Measurements from ENCODE around the gene OR52K1. TPM values are rescaled to one million over a fixed set of nuclear protein-coding genes. Genes with fewer than 3 reads are reported as not detected.

OR52K1 gene
- total RNA-seq, 4 donors from 2014 or later = not detected

DNA sequence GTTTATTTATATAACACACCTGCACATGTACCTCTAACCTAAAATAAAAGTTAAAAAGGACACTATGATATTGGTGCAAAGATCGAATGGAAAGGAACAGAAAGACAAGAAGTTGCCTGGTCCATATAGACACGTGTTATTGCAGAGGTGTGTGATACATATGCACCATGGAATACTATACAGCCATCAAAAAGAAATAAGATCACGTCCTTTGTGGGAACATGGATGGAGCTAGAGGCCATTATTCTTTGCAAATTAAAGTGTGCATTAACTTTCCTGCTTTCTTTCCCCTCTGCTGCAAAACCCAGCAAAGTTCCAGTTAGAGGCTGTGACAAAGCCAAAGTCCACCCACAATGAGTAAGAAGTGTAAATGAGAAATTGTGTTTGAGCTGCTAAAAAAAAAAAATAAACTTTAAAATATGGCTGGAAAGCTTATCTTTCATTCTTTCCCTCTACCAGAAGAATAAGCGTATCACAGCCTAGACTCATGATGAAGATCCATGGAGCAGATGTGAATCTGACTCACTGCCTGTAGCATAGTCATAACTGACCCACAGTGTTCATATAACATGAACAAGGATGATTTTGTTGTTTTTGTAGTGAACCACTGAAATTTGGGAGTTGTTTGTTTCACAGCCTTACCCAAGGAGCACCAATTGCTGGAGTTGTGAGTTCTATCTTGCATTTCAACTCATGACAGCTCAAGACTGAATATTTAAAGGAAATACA, 9.6 kb downstream of the OR52K1 start:
- ATAC-seq = no peak
- no peaks in the 10 kb centered on the region for H3K36me3 ChIP-seq
- TF ChIP-seq, protein P1, sequence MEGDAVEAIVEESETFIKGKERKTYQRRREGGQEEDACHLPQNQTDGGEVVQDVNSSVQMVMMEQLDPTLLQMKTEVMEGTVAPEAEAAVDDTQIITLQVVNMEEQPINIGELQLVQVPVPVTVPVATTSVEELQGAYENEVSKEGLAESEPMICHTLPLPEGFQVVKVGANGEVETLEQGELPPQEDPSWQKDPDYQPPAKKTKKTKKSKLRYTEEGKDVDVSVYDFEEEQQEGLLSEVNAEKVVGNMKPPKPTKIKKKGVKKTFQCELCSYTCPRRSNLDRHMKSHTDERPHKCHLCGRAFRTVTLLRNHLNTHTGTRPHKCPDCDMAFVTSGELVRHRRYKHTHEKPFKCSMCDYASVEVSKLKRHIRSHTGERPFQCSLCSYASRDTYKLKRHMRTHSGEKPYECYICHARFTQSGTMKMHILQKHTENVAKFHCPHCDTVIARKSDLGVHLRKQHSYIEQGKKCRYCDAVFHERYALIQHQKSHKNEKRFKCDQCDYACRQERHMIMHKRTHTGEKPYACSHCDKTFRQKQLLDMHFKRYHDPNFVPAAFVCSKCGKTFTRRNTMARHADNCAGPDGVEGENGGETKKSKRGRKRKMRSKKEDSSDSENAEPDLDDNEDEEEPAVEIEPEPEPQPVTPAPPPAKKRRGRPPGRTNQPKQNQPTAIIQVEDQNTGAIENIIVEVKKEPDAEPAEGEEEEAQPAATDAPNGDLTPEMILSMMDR (IDR thresholded peaks at IDR 0.05) = no peak
- no peak for TF ChIP-seq EP300 (IDR thresholded peaks at IDR 0.05)
- no peak for TF ChIP-seq POLR2AphosphoS5 (IDR thresholded peaks at IDR 0.05)
- TF ChIP-seq POLR2A (IDR thresholded peaks at IDR 0.05) = no peak
- no peak overlapping the region for H3K27ac ChIP-seq
- no peaks in the 10 kb centered on the region for H3K9me3 ChIP-seq
- no peaks in the 10 kb centered on the region for H3K27me3 ChIP-seq
- peaks cover 0 to 17% (median 0%) of the 10 kb centered on the region in 3 donors for H3K4me1 ChIP-seq
- WGBS, 2 donors (ENCODE audit: low coverage in 1 of 2) = 74 to 85% methylated on average over 3 to 4 of the region's 4 CpGs
- no peak overlapping the region for H3K4me3 ChIP-seq

- H3K9me3 ChIP-seq = no peaks in the 10 kb centered on the region
- H3K36me3 ChIP-seq = no peaks in the 10 kb centered on the region
- no peak overlapping the region for H3K27ac ChIP-seq
- H3K4me3 ChIP-seq = no peak overlapping the region
- TF ChIP-seq POLR2A (IDR thresholded peaks at IDR 0.05) = no peak
- peaks cover 0 to 20% (median 0%) of the 10 kb centered on the region in 3 donors for H3K4me1 ChIP-seq
- no peaks in the 10 kb centered on the region for H3K27me3 ChIP-seq
- WGBS, 2 donors (ENCODE audit: low coverage in 1 of 2) = 28 to 50% methylated on average over 4 to 5 of the region's 5 CpGs
- ATAC-seq = no peak
Measured at GRCh38 chr11:4493480-4493818, 11.0 kb downstream of the OR52K1 start.

DNA sequence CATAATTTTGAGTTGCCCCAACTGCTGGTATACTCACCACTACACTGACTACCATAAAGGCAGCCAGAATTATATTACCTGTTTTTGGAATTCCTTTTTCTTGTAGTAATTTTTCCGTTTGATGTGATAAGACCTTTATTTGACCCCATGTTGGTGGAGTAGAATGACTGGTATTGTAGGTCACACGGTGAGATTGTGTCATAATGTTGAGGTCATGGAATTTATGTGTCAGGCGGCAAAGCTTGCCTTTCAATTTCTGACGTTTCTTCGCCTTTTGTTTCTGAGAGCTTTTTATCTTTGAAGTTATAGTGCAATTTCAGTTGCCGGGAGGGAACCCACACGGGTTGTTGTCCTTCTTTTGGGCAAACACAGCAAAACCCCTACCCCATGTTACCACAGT, 13.0 kb downstream of the OR52K1 start:
- H3K27ac ChIP-seq = no peak overlapping the region
- H3K36me3 ChIP-seq = no peaks in the 10 kb centered on the region
- TF ChIP-seq EP300 (IDR thresholded peaks at IDR 0.05) = no peak
- no peak for ATAC-seq
- no peaks in the 10 kb centered on the region for H3K9me3 ChIP-seq
- no peaks in the 10 kb centered on the region for H3K27me3 ChIP-seq
- 51 to 60% methylated on average over 2 to 7 of the region's 7 CpGs for WGBS, 2 donors (ENCODE audit: low coverage in 1 of 2)
- no peak overlapping the region for H3K4me3 ChIP-seq
- H3K4me1 ChIP-seq = peaks cover 0 to 20% (median 0%) of the 10 kb centered on the region in 3 donors

DNA sequence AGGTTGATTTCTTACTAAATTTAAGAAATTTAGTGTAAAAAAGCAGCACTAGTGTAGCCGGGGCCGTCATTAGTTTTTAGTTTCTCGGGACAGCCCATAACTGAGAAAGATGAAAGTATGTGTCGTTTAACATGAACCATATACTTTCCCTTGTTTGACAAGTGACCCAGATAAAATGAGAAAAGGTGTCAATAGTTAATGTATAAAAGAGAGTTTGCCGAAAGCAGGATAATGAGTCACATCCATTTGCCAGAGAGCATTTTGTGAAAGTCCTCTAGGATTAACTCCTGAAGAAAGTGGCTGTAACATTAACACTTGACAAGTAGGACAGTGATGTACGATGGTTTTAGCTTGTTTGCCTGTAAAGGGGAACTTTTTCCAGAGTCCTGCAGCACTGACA, 13.5 kb downstream of the OR52K1 start:
- ATAC-seq = no peak
- H3K27me3 ChIP-seq = no peaks in the 10 kb centered on the region
- no peak overlapping the region for H3K4me3 ChIP-seq
- peaks cover 0 to 20% (median 0%) of the 10 kb centered on the region in 3 donors for H3K4me1 ChIP-seq
- H3K36me3 ChIP-seq = no peaks in the 10 kb centered on the region
- TF ChIP-seq POLR2AphosphoS5 (IDR thresholded peaks at IDR 0.05) (no peak), POLR2A (IDR thresholded peaks at IDR 0.05) (no peak)
- TF ChIP-seq, protein P1 (IDR thresholded peaks at IDR 0.05) = no peak
- no peak overlapping the region for H3K27ac ChIP-seq
- H3K9me3 ChIP-seq = no peaks in the 10 kb centered on the region
- WGBS, 2 donors (ENCODE audit: low coverage in 1 of 2) = 36 to 68% methylated on average over 4 to 6 of the region's 6 CpGs

DNA sequence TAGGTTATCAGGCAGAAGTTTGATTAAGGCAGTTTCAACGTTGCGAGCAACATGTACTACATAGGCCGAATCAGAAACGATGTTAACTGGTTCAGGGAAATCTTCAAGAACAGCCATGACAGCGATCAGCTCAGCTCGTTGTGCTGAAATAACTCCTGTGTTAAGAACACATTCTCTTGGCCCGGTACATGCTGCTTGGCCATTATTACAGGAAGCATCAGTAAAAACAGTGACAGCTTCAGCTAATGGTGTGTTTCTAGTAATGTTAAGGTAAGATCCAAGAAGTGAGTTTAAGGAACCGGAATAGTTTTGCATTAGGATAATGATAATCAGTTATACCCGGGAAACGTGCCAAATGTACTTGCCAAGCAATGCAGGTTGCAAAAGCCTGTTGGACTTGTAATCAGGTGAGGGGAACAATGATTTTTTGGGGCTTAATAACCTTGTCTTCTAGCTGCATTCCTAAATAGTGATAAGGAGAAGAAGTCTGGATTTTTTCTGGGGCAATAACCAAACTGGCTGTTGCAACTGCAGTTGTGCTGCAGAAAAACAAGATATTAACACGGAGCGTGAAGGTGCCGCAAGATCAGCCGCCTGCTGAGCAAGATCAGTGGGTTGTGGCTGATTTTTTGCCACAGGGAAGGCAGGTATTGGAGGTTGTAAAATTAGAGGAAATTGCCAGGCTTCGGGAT, 14.3 kb downstream of the OR52K1 start:
- no peaks in the 10 kb centered on the region for H3K27me3 ChIP-seq
- peaks cover 0 to 20% (median 0%) of the 10 kb centered on the region in 3 donors for H3K4me1 ChIP-seq
- TF ChIP-seq POLR2A (IDR thresholded peaks at IDR 0.05) (no peak), POLR2AphosphoS5 (IDR thresholded peaks at IDR 0.05) (peak; percentile 86), EP300 (IDR thresholded peaks at IDR 0.05) (no peak)
- TF ChIP-seq, protein P1 (IDR thresholded peaks at IDR 0.05) = no peak
- H3K27ac ChIP-seq = no peak overlapping the region
- no peaks in the 10 kb centered on the region for H3K36me3 ChIP-seq
- no peaks in the 10 kb centered on the region for H3K9me3 ChIP-seq
- ATAC-seq = no peak
- H3K4me3 ChIP-seq = no peak overlapping the region
- WGBS, 2 donors (ENCODE audit: low coverage in 1 of 2) = 27 to 28% methylated on average over 13 to 15 of the region's 15 CpGs

DNA sequence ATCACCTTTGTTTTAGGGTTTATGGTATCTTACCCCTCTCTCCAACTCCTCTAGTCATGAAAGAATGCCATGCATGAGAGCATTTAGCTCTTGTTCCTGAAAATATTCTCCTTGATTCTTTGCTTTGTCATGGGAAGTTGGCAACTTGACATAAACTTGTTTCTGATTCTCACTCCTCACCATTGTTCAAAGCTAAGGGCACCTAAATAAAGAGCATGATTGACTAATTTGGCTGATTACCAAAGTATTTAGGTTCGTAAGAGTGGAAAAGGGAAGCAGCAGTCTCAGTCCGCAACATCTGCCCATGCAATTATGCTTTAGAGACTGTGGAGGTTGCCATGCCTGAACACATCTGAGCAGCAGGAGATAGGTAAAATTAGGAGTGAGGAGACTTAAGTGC, 26.4 kb downstream of the OR52K1 start:
- Histone ChIP-seq H3K4me1 (peaks cover 0 to 30% (median 0%) of the 10 kb centered on the region in 3 donors), H3K36me3 (no peaks in the 10 kb centered on the region), H3K27me3 (peaks cover 5% of the 10 kb centered on the region), H3K9me3 (no peaks in the 10 kb centered on the region), H3K27ac (no peak overlapping the region), H3K4me3 (no peak overlapping the region)
- 44 to 70% methylated on average over 2 of the region's 2 CpGs for WGBS, 2 donors (ENCODE audit: low coverage in 1 of 2)
- ATAC-seq = no peak
- TF ChIP-seq EP300 (IDR thresholded peaks at IDR 0.05) (no peak), POLR2AphosphoS5 (IDR thresholded peaks at IDR 0.05) (no peak), POLR2A (IDR thresholded peaks at IDR 0.05) (no peak)
- TF ChIP-seq, protein P1 (IDR thresholded peaks at IDR 0.05) = no peak
